ENCODE measurements around the gene NANOGP8.
"Not testable (repeated sequence)": the region's sequence is repeated elsewhere in the genome, so short reads cannot be mapped to it uniquely, and the experiment has no call there.

Gene NANOGP8

GRCh38 chr15:35085176-35085919, at the start of gene NANOGP8:
Gene NANOGP8 (minus strand): TSS chr15:35085295. CDS start chr15:35085110, 185 bp downstream.
- not testable (repeated sequence) for DNase-seq

GRCh38 chr15:35134299-35134698, 49.2 kb upstream of the NANOGP8 start:
- no peak for DNase-seq

- no peak for DNase-seq
These were observed 45.1 kb upstream of the NANOGP8 start for GRCh38 chr15:35130245-35130644.

- no peak for DNase-seq
These were observed 44.3 kb upstream of the NANOGP8 start for GRCh38 chr15:35129361-35129760.

- no peak for DNase-seq
These were observed 42.6 kb upstream of the NANOGP8 start for GRCh38 chr15:35127717-35128116.

- DNase-seq: no peak
These were observed 41.1 kb upstream of the NANOGP8 start for GRCh38 chr15:35126236-35126635.

- no peak for DNase-seq
These were observed 38.6 kb upstream of the NANOGP8 start for GRCh38 chr15:35123743-35124142.

GRCh38 chr15:35121611-35122359, 36.7 kb upstream of the NANOGP8 start:
- DNase-seq: no peak

GRCh38 chr15:35120173-35120572, 35.1 kb upstream of the NANOGP8 start:
- no peak for DNase-seq

GRCh38 chr15:35118960-35119359, 33.9 kb upstream of the NANOGP8 start:
- DNase-seq: no peak

GRCh38 chr15:35117543-35118265, 32.6 kb upstream of the NANOGP8 start:
- no peak for DNase-seq

GRCh38 chr15:35115155-35115725, 30.1 kb upstream of the NANOGP8 start:
- DNase-seq: no peak

- no peak for DNase-seq
These were observed 27.3 kb upstream of the NANOGP8 start for GRCh38 chr15:35112346-35112745.

- DNase-seq: no peak
These were observed 26.8 kb upstream of the NANOGP8 start for GRCh38 chr15:35111861-35112260.

GRCh38 chr15:35108453-35108852, 23.4 kb upstream of the NANOGP8 start:
- DNase-seq: no peak

- no peak for DNase-seq
These were observed 22.5 kb upstream of the NANOGP8 start for GRCh38 chr15:35107561-35107960.

GRCh38 chr15:35107122-35107521, 22.0 kb upstream of the NANOGP8 start:
- no peak for DNase-seq

GRCh38 chr15:35104526-35105147, 19.5 kb upstream of the NANOGP8 start:
- no peak for DNase-seq

- DNase-seq: no peak
These were observed 17.1 kb upstream of the NANOGP8 start for GRCh38 chr15:35102186-35102585.

- DNase-seq: no peak
These were observed 16.2 kb upstream of the NANOGP8 start for GRCh38 chr15:35101335-35101734.

- DNase-seq: no peak
These were observed 13.6 kb upstream of the NANOGP8 start for GRCh38 chr15:35098737-35099136.

- no peak for DNase-seq
These were observed 10.8 kb upstream of the NANOGP8 start for GRCh38 chr15:35095941-35096340.

- no peak for DNase-seq
These were observed 7.8 kb upstream of the NANOGP8 start for GRCh38 chr15:35092846-35093245.
